Measurements from ENCODE around the gene RAB18.
A peak's percentile ranks its signal among the peaks of the same experiment; 100 is the strongest.

RAB18 gene

GRCh38 chr10:27537787-27538186 is 33.7 kb downstream of the RAB18 start:
- Mint-ChIP-seq H3K4me1 (no peaks in the 10 kb centered on the region), H3K9me3 (no peaks in the 10 kb centered on the region), H3K4me3 (no peak overlapping the region), H3K27me3 (ENCODE audit: low read depth, poor library complexity) (no peaks in the 10 kb centered on the region), H3K27ac (no peak overlapping the region), H3K36me3 (ENCODE audit: low read depth) (peaks cover 19% of the 10 kb centered on the region)
- TF ChIP-seq, protein P1, sequence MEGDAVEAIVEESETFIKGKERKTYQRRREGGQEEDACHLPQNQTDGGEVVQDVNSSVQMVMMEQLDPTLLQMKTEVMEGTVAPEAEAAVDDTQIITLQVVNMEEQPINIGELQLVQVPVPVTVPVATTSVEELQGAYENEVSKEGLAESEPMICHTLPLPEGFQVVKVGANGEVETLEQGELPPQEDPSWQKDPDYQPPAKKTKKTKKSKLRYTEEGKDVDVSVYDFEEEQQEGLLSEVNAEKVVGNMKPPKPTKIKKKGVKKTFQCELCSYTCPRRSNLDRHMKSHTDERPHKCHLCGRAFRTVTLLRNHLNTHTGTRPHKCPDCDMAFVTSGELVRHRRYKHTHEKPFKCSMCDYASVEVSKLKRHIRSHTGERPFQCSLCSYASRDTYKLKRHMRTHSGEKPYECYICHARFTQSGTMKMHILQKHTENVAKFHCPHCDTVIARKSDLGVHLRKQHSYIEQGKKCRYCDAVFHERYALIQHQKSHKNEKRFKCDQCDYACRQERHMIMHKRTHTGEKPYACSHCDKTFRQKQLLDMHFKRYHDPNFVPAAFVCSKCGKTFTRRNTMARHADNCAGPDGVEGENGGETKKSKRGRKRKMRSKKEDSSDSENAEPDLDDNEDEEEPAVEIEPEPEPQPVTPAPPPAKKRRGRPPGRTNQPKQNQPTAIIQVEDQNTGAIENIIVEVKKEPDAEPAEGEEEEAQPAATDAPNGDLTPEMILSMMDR (IDR thresholded peaks at IDR 0.05) = no peak
- no peak for DNase-seq

DNA sequence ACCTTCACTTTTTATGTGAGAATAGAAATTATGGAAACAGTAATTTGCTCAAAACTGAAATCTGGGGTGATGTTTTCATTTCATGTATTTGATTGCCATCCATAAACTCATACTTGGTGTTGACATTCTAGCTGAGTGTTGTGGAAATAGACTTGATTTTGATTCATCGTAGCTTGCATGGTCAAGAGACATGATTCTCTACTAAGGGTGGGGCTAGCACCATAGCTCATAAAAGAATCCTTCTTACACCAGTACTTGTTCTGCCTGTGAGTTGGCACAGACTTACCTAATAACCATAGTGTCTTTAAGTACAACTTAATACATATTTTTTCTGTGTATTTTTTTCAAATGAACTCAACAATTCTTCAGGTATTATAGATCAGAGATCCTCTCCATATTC is 36.6 kb downstream of the RAB18 start:
- H3K4me3 Mint-ChIP-seq = no peak overlapping the region
- DNase-seq = no peak
- no peaks in the 10 kb centered on the region for H3K27me3 Mint-ChIP-seq (ENCODE audit: low read depth, poor library complexity)
- H3K36me3 Mint-ChIP-seq (ENCODE audit: low read depth) = peaks cover 28% of the 10 kb centered on the region
- H3K4me1 Mint-ChIP-seq = no peaks in the 10 kb centered on the region
- no peak overlapping the region for H3K27ac Mint-ChIP-seq
- TF ChIP-seq, protein P1 (IDR thresholded peaks at IDR 0.05) = no peak
- no peaks in the 10 kb centered on the region for H3K9me3 Mint-ChIP-seq

DNA sequence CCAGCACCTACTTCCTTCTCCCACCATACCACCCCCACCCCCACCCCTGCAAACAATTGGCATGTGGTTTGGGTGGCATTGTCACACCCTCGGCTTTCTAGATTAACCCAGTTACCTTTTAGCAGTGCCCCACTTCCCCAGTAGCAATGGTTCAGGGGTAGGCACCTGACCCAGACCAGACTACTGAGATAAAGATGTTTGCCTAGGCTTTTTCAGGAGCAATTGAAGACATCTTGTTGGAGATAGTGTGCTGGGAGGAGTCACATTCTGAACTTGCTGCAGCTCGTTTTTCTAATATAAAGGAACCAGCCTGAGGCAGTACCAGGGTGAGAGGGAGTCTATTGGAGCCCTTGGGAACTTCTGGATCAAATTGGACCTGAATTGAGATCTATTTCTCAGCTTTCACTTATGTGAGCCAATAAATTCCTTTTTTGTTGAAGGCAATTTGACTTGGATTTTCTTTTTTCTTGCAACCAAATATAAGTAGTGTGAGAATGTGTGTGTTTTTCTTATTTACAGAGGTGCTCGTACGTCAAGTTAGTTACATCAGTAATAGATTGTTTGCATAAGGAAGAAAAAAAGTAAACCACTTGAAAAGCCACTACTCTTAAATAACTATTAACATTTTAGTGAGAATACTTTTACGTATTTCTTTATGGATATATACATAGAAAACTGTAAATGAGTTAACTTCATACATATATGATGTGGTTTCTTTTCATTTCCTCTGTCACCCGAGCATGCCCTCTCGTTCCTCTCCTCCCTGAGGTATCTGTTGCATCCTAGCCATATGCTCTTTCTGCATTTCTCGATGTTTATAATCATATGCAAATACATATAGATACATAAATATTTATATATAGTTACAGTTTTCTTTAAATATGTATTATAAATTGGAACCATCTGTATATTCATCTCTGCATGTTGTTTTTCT is 38.0 kb downstream of the RAB18 start:
- DNase-seq = no peak

DNA sequence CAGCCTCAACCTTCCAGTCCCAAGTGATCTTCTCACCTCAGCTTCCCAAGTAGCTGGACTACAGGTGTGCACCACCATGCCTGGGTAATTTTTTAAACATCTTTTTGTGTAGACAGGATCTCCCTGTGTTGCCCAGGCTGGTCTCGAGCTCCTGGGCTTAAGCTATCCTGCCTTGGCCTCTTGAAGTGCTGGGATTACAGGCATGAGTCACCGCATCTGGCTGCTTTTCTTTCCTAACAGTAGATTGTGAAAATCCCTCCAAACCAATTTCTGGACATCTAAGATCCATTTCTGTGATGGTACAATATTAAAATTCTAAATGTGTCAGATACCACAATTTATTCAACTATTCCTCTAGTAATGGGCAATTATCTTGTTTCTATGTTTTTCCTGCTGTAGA is 38.7 kb downstream of the RAB18 start:
- H3K36me3 Mint-ChIP-seq (ENCODE audit: low read depth) = peaks cover 30% of the 10 kb centered on the region
- H3K4me1 Mint-ChIP-seq = no peaks in the 10 kb centered on the region
- no peak overlapping the region for H3K27ac Mint-ChIP-seq
- H3K4me3 Mint-ChIP-seq = no peak overlapping the region
- no peaks in the 10 kb centered on the region for H3K27me3 Mint-ChIP-seq (ENCODE audit: low read depth, poor library complexity)
- no peak for DNase-seq
- TF ChIP-seq, protein P1 (IDR thresholded peaks at IDR 0.05) = no peak
- H3K9me3 Mint-ChIP-seq = no peaks in the 10 kb centered on the region

More for the DNA sequence above, 38.0 kb downstream of the RAB18 start:
- Mint-ChIP-seq H3K4me3 (no peak overlapping the region), H3K27ac (no peak overlapping the region), H3K27me3 (ENCODE audit: low read depth, poor library complexity) (no peaks in the 10 kb centered on the region), H3K9me3 (no peaks in the 10 kb centered on the region), H3K36me3 (ENCODE audit: low read depth) (peaks cover 33% of the 10 kb centered on the region), H3K4me1 (no peaks in the 10 kb centered on the region)
- TF ChIP-seq, protein P1 (IDR thresholded peaks at IDR 0.05) = no peak

DNA sequence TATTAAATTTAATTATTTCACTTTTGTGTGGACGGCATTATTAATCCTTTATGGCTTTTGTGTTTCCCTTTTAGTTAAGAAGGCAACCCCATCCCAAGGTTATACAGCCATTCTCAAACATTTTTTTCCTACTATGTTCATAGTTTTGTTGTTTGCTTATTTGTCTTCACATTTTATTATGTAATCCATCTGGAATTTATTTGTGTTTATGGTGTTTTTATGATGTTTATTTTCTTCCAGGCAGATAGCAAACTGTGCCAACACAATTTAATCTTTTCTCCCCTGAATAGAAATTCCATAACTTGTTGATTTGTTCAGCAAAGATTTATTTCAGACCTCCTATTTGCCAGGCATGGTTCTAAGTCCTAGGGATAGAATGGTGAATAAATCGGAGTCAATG is 42.9 kb downstream of the RAB18 start:
- TF ChIP-seq, protein P1 (IDR thresholded peaks at IDR 0.05) = no peak
- Mint-ChIP-seq H3K4me1 (no peaks in the 10 kb centered on the region), H3K36me3 (ENCODE audit: low read depth) (peaks cover 16% of the 10 kb centered on the region), H3K9me3 (no peaks in the 10 kb centered on the region), H3K4me3 (no peak overlapping the region), H3K27me3 (ENCODE audit: low read depth, poor library complexity) (no peaks in the 10 kb centered on the region), H3K27ac (peak overlapping the region; percentile 49)
- DNase-seq = no peak

DNA sequence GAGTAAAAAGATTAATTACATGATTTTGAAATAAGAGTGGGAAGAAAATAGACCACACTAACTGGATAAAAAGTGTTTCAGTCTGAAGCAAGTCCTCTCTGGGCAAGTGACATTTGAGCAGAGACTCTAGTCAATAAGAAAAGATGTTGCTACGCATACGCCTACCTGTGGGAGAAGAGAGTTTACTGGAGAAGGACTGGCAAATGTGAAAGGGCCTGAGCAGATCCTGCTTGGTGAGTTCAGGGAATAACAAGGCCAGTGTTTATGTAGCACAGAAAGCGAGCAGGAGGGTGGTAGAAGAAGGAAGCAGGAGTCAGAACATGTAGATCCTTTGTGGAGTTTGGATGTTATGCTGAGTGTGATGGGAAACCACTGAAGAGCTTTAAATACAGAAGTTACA is 43.4 kb downstream of the RAB18 start:
- no peaks in the 10 kb centered on the region for H3K4me1 Mint-ChIP-seq
- no peaks in the 10 kb centered on the region for H3K9me3 Mint-ChIP-seq
- H3K27ac Mint-ChIP-seq = peak overlapping the region; percentile 49
- DNase-seq = no peak
- TF ChIP-seq, protein P1 (IDR thresholded peaks at IDR 0.05) = no peak
- H3K27me3 Mint-ChIP-seq (ENCODE audit: low read depth, poor library complexity) = no peaks in the 10 kb centered on the region
- peaks cover 16% of the 10 kb centered on the region for H3K36me3 Mint-ChIP-seq (ENCODE audit: low read depth)
- no peak overlapping the region for H3K4me3 Mint-ChIP-seq
